GM23248 (cell line): ENCODE data around the gene ATP2B1.

Experiments
- EZH2 ChIP-seq: fragments of 200-600 bp; sonication (generic); IDR thresholded peaks from 2 replicates; pipeline ENCODE4 v1.6.1; 2018; ENCODE audit warnings: antibody characterized with exemption, mild to moderate bottlenecking; ENCODE audit not compliant: insufficient read depth, poor library complexity, severe bottlenecking
- EZH2phosphoT487 ChIP-seq: fragments of 200-600 bp; sonication (generic); IDR thresholded peaks from 2 replicates; pipeline ENCODE4 v1.6.1; 2018; ENCODE audit warnings: antibody characterized with exemption, moderate library complexity, mild to moderate bottlenecking, low read depth; ENCODE audit not compliant: insufficient read depth

DNA sequence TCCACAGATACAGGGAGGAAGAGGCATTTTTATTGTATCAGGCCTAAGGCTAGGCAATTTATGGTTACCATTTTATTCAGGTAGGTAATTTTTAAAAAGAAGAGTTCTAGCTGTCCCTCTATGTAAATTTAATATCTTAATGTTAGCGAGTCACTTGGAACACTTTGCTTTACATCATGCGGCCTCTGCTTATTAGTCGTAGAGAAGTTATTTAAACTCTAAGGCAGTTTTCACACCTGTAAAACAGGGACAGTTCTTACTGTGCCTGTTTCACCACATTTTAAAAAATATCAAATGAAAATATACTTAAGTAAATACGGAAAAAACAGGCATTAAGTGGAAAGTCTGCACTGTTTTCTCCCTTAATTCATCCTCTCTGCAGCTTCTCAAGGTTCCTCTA, 111.4 kb downstream of the ATP2B1 start:
- TF ChIP-seq EZH2 = no peak
- no peak for TF ChIP-seq EZH2phosphoT487
